Activated CD8-positive, alpha-beta memory T cell treated with anti-CD3 and anti-CD28 coated beads, Interleukin-2, amount 50 U/mL, for 4 hours (primary cell): ENCODE results near the gene ACOT6.
"Not testable (repeated sequence)": the region's sequence is repeated elsewhere in the genome, so short reads cannot be mapped to it uniquely, and the experiment has no call there.

Experiments used
- DNase-seq: peaks from one replicate; pipeline ENCODE4 v3.0.0-alpha.2; 2020

The ACOT6 gene

DNA sequence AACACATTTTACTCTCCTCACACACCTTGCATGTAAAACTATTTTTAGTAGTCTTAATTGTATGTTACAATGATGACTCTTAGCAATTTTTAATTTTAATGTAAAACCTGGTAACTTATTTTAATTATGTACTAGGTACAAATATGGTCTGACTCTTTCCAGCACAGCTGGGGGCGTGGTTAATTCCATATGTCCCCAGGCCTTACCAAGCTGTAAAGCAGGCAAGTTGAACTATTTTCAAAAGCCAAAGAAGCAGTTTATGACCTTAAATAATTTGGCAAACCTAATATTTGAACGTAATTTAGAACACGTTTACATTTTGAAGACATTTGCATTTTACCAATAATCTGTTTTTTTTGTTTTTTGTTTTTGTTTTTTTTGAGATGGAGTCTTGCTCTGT lies 9.3 kb upstream of the ACOT6 start:
- no peak for DNase-seq

DNA sequence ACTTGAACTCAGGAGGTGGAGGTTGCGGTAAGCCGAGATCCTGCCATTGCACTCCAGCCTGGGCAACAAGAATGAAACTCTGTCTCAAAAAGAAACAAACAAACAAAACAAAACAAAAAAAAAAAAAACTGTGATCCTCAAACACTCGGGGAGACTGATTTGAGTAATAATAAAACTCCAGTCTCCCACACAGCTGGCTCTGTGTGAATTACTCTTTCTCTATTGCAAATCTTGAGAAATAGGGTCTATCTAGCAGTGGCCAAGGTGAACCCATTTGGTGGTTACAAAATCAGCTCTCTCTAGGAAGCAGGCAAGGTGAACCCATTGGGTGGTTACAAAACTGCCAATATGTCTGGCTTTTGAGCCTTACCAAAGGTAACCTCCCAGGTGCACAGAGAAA lies 6.0 kb upstream of the ACOT6 start:
- no peak for DNase-seq

DNA sequence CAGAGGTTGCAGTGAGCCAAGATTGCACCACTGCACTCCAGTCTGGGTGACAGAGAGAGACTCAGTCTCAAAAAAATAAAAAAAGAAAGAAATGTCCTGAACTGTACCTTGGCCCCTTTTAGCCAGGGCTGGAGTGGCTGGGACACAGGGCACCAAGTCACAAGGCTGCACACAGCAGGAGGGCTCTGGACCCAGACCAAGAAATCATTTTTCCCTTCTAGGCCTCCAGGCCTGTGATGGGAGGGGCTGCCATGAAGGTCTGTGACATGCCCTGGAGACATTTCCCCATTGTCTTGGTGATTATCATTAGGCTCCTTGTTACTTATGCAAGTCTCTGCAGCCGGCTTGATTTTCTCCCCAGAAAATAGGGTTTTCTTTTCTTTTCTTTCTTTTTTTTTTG lies 5.1 kb upstream of the ACOT6 start:
- no peak for DNase-seq

DNA sequence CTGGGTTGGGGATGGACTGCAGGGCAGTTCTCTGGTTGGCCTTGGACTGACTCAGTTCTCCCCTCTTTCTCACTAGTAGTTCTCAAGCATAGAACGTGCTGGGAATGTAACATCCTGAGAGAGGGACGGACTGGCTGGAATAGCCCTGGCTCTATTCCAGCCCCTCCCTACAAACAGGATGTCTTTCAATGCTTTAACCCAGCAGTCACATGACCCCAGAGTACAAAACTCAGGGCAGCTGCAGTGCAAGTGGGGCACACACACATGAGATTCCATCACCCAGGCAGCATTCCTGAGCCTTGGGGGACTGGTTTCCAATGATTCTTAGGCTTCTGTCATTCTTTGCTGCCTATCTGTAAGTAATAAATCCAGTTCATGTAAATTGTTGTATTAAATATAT lies 1.6 kb upstream of the ACOT6 start:
- DNase-seq: no peak

DNA sequence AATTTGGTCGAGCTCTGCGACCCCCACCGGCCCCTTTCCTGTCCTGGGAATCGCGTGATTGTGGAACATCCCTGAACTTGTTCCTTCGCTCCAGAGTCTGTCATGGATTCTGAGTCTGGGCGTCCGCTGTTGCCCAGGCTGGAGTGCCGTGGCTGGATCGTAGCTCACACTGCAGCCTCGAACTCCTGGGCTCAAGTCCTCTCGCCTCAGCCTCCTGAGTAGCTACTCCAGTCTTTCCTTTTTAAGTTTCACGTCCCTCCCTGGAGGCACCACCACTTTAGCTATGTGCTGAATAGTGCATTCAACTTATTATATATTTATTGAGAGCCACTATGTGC lies 698 bp downstream of the ACOT6 start:
- no peak for DNase-seq

DNA sequence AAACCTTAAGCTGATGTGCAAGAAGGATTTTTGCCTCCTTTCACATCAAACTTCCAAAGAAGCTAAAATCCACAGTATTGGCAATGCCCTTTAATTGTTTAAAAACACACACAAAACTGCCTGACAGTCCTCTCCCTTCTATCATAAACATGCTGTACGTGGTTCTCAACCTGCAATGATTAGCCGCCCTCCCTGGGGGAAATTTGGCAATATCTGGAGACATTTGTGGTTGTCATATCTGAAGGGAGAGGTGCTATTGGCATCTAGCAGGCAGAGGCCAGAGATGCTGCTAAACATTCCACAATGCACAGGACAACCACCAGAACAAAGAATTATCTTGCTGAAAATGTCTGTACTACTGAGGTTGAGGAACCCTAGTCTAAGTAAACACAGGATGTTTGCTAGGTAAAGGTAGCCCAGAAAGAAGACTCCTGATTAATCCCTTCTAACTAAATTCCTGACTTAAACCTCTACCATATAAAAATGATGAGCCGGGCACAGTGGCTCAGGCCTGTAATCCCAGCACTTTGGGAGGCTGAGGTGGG lies 1.2 kb downstream of the ACOT6 start:
- no peak for DNase-seq

DNA sequence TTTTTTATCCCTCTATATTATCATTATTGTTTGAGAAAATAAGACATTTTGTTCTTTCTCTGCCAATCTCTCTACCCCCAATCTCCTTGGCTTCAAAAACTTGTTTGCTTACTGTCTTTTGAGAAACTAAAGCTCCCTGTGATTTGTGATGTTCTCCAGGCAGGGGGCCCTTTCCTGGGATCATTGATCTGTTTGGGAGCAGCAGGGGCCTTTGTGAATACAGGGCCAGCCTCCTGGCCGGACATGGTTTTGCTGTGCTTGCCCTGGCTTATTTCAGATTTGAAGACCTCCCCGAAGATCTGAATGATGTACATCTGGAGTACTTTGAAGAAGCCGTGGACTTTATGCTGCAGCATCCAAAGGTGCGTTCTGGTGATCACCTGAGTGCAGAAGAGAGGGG lies 4.5 kb downstream of the ACOT6 start:
- DNase-seq: no peak

DNA sequence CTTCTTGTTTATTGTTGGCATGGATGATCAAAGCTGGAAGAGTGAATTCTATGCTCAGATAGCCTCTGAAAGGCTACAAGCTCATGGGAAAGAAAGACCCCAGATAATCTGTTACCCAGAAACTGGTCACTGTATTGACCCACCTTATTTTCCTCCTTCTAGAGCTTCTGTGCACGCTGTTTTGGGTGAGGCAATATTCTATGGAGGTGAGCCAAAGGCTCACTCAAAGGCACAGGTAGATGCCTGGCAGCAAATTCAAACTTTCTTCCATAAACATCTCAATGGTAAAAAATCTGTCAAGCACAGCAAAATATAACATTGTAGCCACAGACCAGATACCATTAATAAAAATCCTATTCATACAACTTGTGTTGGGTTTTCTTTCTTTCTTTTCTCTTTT lies 7.2 kb downstream of the ACOT6 start:
- no peak for DNase-seq

DNA sequence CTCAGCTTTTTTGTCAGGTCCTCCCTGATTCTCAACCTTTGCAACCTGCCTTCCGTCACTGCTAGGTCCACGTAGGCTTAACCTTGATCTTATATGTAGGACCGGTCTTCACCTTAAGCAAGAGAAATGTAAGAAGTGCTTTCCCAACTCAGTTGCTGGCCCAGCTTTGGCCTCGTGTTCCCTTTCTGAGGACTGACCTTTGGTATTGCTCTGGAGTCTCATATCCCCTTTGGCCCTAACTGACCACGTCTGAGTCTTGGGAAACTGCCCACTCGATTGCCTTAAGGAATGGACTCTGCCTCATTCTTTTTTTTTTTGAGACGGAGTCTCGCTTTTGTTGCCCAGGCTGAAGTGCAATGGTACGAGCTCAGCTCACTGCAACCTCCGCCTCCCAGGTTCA lies 8.0 kb downstream of the ACOT6 start:
- DNase-seq: no peak

DNA sequence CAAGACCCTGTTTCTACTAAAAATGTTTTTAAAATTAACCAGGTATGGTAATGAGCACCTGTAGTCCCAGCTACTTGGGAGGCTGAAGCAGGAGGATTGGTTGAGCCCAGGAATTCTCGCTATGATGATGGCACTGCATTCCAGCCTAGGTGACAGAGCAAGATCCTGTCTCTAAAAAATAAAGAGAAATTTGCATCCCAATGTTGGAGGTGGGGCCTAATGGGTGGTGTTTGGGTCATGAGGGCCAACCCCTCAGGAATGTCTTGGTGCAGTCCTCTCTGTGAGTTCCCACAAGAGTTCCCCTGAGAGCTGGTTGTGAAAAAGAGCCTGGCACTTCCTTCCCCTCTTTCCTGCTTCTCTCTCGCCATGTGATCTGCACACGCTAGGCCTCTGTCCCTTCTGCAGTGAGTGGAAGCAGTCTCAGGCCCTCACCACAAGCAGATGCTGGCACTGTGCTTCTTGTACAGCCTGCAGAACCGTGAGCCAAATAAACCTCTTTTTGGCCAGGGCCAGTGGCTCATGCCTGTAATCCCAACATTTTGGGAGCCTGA lies 11.3 kb downstream of the ACOT6 start:
- DNase-seq: no peak

DNA sequence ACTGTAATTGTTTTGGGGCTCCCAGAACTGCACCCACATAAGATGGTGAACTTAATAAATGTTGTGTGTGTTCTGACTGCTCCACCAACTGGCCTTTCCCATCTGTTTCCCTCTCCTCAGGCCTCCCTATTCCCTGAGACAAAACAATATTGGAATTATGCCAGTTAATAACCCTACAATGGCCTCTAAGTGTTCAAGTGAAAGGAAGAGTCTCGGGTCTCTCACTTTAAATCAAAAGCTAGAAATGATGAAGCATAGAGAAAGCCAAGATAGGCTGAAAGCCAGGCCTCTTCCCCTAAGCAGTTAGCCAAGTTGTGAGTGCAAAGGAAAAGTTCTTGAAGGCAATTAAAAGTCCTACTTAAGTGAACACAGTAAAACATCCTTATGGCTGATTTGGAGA lies 13.4 kb downstream of the ACOT6 start:
- DNase-seq: no peak

DNA sequence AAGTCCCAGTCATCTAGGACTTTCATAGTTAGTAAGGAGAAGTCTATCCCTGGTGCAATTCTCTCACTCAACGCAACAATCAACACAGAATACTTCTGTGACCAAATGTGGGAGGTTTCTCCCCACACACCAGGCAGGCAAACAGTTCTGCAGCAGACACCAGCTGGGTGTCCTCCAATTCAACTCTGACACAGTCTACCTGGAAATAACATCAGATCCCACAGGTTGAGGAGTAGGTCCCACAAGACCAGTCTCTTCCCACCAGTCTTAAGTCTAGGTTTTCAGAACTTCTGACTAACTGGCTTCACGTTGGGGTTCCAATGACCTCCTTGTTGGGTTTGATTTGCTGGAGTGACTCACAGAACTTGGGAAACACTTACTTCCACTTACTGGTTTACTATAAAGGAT lies 14.8 kb downstream of the ACOT6 start:
- DNase-seq: no peak

DNA sequence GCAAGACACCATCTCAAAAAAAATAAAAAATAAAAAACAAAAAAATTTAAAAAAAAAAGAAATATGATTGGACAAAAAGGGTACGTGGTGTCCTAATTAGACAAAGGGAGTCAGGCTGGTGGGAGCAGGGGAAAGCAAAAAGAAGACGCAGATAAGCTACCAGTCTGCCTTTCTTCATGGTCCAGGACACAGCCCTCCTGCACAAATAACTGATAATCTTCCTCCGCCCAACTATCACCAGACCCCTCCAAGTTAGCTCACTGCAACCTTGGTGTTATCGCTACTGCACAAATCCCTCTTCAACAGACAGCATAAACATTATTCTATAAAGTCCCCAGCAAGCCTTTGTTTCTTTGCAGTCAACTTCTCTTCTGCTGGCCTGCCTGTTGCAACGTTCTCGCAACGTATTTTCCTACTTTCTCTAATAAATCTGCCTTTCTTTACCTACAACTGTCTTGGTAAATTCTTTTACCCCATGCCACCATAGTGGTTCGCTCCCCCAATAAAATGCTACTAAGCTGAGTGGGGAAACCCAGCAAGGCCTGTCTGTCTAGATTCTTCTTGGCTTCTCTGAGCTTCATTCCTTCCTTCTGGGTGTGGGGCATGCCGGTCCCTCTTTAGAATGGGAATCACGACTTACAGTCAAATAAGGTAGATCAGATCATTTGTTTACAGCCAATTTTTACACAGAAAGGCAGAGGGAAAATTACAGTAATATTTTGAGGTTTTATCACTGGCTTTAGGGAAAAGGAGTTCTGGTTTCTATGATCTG lies 17.9 kb downstream of the ACOT6 start:
- DNase-seq: no peak

DNA sequence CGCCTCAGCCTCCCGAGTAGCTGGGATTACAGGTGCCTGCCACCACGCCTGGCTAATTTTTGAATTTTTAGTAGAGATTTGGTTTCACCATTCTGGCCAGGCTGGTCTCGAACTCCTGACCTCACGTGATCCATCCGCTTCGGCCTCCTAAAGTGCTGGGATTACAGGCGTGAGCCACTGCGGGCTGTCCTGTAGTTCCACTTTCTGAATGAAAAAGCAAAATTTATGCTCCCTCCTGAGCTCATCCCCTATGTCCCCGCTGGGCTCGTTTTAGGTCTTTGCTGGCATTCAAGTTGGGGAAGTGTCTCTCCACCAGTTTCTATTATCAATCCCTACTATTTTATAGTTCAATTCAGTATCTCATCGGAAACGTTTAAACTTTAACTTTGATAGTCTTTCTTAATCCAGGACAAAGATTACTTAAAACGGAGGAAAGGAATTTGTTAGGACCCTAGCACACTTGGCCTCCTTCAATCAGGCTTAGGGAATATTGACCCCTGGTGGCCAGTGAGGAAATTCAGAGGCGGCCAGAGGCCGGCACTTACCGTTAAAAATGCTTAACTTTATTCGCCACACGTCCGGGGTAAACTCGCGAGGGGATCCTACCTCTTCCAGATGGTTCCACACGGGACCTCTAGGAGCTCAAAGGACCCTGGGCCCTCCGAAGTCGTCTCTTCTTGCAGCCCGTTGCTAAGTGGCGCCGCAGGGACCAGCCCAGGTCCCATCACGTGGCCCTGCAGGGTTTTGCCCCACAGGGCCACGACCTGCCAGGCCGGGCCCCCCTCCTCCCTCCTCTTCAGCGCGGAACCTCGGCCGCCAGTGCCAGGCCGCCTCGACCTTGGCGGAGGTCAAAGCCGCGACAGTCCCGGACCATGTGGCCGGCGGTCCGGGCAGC lies 21.0 kb downstream of the ACOT6 start:
- DNase-seq: peak; percentile 57

DNA sequence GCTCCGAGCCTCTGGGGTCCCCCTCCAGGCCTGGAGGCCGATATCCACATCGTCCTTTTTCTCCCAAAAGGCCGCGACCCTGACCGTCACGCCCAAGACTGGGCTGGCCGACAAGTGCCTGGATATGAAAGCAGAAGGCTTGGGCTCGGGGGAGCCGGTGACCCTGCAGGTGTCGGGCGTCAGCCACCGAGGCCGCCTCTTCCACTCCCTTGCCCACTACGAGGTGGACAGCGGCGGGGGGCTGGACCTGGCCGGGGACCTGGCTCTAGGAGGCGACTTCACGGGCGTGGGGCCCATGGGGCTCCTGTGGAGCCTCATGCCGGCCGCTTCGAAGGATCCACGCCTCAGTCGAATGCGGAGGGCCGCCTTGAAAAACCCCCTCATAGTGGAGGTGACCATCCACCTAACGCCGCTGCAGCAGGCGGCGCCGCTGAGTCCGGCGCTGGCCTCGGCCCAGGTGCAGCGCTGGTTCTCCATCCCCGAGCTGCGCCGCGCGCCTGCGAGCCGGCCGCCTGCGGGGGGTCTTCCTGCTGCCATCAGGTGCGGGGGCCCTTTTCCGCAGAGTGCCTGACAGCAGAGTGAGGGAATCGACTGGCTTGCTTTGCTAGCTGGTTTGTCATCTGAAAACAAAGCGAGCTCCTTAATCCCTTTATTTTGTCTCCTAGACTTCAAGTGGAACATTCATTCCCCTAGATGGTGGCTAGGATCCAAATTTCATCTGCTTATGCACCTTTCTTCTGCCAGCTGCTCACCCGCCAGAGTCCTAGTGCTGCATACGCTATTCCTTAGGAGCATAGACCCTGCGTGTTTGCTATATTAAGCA lies 21.9 kb downstream of the ACOT6 start:
- no peak for DNase-seq

DNA sequence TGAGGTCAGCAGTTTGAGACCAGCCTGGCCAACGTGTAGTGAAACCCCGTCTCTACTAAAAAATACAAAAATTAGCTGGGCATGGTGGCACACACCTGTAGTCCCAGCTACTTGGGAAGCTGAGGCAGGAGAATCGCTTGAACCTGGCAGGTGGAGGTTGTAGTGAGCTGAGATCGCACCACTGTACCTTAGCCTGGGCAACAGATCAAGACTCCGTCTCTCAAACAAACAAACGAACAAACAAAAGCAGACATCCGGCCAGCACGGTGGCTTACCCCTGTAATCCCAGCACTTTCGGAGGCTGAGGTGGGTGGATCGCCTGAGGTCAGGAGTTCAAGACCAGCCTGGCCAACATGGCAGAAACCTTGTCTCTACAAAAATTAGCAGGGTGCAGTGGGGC lies 24.0 kb downstream of the ACOT6 start:
- not testable (repeated sequence) for DNase-seq

DNA sequence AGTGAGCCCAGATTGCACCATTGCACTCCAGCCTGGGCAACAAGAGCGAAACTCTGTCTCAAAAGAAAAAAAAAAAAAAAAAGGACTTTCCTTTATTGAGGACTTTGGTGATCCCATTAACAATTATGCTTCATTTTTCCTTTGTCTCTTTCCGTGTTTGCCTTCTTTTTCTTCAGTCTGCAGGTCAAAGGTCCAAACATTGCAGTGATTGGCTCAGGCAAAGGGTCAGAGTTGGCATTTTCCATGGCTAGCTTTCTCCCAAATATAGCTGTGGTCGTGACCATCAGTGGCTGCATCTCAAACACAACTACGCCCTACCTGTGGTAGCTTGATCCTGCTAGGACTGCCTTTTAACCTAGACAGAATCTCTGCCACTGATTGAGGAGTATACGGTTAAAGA lies 25.5 kb downstream of the ACOT6 start:
- no peak for DNase-seq

DNA sequence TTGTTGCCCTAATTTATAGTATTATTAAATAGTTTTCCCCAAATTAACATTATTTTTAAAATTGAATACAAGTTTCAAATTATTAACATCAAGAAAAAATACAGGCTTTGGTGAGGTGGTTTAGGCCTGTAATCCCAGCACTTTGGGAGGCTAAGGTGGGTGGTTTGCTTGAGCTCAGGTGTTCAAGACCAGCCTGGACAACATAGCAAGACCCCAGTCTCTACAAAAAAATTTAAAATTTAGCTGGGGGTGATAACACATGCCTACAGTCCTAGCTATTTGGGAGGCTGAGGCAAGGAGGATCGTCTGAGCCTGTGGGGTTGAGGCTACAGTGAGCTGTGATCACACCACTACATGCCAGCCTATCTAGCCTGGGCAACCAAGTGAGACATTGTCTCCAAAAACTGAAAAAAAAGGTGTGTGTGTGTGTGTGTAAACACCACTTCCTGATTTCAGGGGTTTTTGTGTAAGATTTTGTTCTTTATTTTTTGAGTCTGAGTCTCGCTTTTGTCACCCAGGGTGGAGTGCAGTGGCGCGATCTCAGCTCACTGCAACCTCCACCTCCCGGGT lies 28.6 kb downstream of the ACOT6 start:
- DNase-seq: no peak

DNA sequence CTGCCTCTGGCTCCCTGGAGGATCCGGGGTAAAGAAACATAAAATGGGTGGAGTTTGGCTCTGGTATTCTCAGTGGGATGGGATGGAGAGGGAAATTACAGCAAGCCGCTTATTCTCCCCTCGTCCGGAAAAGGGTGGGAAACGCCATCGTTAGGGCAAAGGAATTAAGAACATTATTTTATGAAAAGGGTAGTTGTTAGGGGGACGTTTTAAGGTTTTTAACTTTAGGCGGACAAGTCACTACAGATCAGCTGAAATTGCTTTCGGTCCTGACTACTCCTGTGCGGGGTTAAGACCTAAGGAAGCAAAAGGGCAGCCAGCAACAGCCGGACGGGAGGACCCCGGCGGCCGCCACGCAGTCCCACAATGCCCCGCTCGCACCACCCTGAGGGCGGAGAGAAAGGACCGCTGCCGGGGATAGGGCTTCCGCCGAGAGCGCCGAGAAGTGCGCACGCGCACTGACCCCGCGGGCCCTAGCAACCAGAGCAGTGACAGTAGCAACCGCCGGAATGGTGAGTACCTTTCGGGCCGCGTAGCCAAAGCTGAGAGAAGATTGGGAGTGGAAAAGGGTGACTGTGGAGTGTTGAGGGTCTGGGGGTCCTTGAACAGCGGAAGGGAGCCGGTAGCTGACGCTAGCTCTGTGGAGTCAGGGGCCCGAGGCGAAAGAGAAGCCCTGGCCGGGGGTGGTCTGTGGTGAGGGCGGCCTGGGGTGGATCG lies 32.4 kb downstream of the ACOT6 start, which contains the start of gene DNAL1:
Gene DNAL1, plus strand, starts transcription at position 456 of the 717 bp plus-strand sequence. Its CDS starts 54 bp downstream, at position 510.
- DNase-seq: peak; percentile 90

DNA sequence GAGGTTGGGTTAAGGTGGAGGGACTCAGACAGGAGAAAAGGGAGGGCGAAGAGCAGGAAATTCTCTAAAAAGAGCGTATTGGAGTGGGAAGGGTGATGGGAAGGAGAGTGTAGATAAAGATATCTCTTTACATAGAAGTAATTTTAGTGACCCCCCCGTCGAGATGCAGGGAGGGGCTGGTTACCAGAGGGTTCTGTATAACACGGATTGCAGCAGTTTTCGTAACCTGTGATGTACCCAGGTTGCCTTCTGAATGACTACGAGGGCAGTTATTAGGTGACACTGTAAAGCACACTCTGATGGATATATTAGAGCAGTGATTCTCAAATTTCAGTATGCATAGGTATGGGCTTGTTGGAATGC lies 32.9 kb downstream of the ACOT6 start:
- no peak for DNase-seq

DNA sequence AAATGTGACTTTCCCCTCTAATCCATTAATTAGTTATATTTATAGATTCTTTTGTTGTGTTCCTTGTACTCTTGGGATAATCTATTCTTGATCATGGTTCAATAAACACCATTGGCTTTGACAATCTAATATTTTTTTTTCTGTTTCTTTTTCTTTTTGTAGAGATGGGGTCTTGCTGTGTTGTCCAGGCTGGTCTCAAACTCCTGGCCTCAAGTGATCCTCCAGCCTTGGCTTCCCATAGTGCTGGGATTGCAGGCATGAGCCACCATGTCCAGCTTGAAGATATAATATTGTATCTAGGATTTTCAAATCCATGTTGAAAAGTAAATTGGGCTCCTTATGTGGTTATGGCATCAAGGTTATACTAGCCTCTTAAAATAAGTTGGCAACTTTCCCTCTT lies 38.7 kb downstream of the ACOT6 start:
- no peak for DNase-seq

DNA sequence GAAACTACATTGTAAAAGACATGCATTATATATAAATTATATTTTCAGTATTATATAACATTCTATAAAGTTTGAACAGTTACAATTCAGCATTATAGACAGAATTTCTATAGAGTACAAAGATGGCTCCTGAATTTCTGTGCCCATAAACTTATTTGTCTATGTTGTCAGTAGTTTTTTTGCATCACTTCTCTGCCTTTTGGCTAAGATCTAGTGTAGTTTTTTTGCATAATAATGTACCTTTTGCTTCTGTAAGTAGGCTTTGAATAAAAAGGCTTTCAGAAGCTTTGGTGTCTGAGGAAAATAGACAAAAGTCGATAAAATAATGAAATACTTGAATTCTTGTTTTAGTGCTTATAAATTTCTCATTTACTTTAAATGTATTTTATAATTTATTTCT lies 43.5 kb downstream of the ACOT6 start:
- no peak for DNase-seq
